Measurements from ENCODE around the gene SPATA24. TPM values are rescaled to one million over a fixed set of nuclear protein-coding genes. Genes with fewer than 3 reads are reported as not detected.
"Not testable (repeated sequence)": the region's sequence is repeated elsewhere in the genome, so short reads cannot be mapped to it uniquely, and the experiment has no call there.

The SPATA24 gene
- total RNA-seq, 1 donor from 2014 or later = 2.0 TPM

DNA sequence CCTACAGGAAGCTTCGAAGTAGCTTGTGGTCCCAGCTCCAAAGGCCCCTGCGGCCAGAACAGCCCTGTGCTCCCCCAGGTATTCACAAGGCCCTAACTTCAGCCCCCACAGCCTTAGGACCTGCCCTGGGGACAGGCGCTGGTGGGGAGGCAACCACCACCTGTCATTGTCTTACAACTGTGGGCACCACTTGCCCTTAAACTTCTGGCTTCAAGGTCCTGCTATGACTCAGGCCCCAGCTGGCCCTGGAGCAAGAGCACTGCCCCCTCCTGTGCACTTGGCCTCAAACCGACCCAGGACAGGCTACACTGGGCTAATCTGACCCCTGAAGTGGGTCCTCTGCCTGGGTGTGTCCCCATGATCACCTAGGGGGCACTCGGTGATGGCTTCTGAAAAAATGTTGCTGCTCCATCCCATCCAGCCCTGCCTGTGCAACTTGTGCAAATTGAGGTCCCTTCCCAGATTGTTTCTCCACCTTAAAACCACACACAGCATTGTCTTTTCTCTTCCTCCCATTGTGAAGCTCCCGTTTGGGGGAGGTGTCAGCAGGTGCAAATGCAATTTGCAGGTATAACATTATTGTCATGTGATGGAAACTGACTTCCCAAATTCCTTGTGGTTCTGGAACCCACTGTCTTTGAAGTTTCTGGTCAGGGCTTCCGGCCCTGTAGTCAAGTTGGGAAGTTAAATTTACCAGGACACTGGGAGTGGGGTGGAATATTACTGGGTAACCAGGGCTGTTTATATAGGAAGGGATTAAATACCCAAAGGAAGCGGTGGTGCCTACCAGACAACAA lies 7.8 kb downstream of the SPATA24 start:
- no peak for DNase-seq (ENCODE audit: low spot score)

DNA sequence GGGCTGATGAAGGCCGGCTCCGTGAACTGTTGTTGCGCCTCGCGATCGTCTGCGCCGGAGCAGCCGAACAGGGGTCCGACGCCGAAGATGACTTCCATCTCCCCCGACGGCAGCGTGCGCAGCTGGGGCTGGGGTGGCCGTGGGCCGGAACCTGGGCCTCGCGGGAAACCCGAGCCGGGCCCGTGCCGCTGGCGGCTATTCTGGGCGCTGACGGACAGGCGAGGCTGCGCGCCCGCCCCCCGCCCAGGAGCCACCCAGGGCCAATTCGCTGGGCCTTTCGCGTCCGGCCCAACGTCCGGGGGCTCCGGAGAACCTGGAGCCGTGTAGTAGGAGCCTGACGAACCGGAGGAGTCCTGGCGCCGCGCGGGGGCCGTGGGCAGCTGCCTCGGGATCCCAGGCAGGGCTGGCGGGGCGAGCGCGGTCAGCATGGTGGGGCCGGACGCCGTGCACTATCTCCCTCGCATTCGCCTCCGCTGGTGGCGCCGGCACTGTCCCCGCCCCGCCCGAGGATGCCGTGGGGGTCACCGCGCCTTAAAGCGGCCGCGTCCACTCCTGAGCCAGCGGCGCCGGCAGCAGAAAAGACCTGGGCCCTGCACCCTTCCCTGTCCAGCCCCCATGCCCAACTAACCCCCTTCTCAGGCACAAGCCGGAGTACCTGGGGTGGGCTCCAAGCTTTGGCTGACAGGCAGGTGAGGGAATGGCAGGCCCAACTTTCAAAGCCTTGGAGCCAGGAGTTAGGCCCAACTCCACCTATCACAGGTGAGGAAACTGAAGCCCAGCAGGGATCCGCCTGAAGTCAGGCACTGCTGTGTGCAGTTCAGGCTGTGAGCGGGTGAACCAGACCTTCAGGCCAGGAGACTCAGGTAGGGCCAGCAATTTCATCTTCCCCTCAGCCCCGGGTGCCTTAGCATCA lies 9.0 kb downstream of the SPATA24 start, which contains the start of gene PROB1:
TSS of gene PROB1 (minus strand) at position 451 of the 913 bp plus-strand sequence. CDS start at position 428, 23 bp downstream.
- no peak for DNase-seq (ENCODE audit: low spot score)

DNA sequence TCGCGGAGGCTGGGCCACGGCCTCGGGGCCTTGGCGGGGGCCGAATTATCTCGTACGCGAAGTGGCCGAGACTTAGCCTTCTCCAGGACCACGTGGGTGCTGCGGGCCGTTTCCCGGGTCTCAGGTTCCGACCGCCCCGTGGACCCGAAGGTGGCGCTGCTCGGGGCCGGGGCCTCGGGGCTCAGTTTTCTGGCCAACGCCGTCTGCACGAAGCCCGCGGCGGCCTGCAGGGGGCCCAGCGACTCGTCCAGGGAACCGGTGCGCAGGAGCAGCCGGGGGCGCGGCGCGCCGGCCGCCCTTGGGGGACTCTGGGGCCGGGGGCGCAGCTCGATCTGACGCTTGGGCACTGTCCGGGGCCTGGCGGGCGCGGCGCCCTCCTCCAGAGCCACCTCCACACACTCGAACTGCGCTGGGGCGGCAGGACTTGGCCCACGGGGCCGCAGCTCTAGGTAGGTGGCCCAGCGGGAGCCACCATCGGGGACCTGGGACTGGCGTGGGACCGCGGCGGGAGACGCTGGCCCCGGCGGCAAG lies 9.7 kb downstream of the SPATA24 start:
- no peak for DNase-seq (ENCODE audit: low spot score)

DNA sequence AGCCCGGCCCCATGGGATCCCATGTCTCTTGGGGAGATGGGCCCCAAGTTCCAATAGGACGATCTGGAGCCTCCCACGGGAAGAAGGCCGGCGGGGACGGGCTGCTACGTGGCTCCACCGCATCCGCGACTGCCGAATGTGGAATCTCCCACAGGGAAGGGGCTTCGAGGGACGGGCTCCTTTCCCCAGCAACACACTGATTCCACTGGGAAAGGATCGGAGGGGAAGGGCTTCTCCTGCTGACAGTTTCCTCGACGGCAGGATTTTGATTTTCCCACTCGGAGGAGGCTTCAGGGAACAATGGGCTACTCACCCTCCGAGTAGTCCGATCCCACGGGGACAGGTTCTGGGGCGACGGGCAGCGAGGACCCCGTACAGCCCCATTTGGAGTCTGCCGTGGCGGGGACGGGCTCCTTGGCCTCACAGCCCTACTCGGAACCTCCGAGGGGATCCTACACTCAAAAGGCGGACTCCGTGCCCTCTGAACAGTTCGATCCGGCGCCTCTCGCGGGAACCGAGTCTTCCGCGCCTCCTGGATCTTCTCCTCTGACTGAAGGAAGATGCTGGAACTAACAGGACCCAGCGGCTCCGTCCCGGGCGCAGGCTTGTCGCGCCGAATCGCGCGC lies 10.3 kb downstream of the SPATA24 start:
- DNase-seq (ENCODE audit: low spot score) = no peak

DNA sequence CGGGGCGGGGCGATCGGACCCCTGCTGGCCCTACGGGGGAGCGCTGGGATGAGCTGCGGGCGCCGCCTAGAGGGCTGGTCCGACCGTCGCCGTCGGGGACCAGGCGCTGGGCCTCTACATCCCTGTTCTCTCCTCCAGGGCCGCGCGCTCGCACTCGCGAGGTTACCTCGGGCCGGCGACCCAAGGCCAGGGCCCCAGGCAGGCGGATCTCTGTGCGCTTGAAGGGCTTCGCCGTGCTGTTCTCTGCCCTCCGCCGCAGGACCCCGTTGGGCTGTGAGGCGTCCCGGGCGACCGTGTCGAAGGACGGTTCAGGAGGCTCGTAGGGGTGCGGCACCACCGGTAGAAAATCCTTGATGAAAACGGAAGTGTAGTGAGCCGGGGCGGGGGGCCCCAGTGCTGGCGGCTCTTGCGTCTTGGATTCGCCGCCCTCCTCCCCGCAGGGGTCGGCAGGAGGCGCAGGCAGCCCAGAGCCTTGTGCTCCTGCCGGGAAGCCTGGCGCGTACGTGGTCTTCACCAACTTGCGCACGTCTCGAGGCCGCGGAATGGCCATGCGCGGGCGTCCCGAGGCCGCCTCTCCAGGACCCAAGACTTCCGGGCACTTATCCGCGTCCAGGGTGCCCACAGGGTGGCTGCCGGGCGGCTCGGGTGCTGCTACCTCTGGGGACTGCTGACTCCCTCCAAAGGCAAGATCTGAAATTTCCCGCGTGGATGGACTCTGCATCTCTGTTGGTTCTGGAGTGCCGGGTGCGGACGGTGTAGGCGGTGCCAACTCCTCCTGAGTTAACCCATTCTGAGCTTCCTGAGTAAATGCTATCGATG lies 11.0 kb downstream of the SPATA24 start:
- no peak for DNase-seq (ENCODE audit: low spot score)

DNA sequence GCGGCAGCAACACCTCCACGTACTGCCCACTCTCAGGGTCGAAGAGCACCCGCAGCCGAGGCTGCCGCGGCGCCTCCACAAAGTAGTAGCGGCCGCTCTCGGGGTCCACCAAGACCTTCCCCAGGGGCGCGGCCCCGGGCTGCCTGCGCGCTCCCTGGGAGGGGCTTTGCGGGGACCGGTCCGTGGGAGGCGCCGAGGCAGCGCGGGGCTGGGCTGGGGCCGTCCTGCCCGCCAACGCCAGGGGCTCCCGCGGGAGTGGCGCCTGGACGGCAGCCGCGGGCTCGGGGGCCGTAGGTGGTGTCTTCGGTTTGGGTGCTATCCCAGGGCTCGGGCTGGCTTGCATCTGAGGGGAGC lies 11.6 kb downstream of the SPATA24 start:
- DNase-seq (ENCODE audit: low spot score) = no peak

DNA sequence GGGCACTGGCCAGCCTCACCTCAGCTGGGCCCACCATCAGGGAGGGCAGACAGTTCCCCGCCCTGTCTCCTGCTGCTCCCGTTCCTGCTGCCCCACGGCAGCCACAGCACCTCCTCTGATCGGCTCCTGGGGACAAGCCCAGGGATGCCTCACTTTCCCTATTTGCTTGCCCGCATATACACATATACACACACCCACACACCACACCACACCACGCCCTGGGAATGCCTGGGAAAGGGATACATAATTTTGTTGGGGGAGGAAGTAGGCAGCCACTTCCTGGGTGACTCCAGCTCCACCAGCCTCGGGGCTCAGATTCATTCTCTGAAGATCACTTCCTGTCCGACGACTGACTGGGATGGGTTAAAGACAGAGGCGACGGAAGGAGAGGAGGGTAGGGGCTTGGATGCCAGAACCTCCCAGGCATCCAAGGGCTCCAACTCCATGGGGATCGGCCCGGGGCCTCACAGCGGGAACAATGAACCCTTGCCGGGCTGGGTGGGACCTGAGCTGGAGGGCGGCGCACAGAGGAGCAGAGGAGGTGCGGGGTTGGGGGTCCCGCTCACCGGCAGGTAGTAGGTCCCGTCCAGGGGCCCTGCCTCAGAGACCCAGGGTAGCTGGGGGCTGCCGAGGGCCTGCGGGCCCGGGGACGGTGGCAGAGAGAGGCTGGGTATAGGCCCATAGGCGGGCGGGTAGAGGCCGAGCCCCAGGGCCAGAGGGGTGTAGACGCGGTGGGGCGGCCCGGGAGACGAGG lies 12.1 kb downstream of the SPATA24 start:
- no peak for DNase-seq (ENCODE audit: low spot score)

DNA sequence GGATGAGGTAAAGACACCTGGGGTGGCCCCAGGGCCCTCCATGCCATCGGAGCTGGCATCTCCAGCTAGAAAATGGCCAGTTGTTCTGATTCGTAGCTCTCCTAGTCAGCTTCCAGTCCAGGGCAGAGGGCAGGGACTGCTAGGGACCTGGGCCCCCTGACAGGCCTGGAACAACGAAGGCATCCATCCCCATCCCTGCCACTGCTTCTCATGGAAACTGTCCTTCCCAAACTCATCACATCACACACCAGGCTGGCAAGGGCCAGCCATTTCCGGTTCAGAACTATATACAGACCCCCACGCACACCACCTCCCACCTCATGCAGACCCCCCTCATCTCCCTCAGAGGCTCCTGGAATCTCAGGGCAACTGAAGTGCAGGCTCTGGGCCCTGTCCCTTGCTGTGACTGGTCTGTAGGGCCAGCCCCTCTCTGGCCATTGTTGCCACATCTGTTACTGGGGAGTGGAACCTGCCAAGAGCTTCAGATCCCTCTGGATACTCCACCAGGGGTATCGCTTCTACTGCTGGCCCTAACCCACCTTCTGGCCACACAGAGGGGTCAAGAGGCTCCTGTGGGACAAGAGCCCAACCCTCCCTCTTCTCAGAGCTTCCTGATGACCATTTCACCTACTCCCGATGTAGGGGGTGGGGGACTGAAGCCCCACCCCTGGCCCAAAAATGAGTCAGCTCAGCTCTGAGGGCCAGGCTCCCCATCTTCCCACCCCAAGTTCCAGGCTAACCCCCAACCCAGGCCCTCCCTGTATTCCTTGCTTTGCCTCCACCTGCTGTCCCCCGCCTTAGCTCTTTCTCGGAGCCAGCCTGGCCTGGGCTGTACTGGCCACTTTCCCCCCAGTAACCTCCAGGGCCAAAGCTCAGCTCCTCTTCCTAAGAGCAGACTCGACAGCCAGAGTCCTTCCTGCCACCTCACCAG lies 13.0 kb downstream of the SPATA24 start:
- no peak for DNase-seq (ENCODE audit: low spot score)

DNA sequence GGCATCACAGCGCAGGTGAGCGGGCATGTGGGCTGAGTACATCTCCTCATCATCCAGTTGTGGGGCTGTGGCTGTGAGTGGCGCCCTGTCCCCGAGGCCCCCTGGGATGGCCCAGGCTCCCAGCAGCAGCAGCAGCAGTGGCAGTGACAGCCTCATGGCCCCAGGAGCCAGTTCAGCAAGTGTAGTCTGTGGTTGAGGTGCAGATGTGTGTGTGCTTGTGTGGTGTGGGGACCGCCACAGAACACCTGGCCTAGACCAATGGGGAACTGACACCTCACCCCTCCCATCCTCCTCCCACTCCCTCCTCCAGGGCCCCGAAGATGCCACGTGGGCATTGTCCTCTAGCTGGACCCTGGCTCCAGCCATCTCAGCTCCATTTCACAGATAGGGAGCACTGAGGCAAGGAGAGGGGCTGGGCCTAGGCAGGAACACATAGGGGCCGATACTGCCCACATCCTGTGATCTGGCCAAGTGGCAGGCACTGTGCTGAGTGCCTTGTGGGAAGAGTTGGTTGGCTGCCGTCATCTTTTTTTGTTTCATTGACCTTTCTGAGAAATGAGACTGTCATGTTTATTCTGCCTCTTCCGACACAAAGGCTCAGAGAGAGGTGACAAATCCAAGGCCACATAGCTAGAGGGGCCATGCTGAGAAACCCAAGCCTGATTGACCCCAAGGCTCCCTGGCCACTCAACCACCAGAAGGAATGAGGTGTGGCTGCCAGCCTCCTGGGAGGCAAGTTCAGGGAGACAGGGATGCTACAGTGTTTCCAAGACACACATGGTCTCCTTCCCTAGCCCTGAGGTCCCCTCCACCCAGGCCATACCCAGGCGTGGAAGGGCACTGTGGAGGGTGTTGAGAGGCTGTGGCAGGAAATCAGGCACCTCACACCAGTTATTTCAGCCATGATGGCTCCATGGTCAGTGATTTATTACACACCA lies 13.9 kb downstream of the SPATA24 start, which contains the start of gene MZB1:
TSS of gene MZB1 (minus strand) at position 213 of the 938 bp plus-strand sequence. CDS start at position 156, 57 bp downstream.
- DNase-seq (ENCODE audit: low spot score) = no peak

DNA sequence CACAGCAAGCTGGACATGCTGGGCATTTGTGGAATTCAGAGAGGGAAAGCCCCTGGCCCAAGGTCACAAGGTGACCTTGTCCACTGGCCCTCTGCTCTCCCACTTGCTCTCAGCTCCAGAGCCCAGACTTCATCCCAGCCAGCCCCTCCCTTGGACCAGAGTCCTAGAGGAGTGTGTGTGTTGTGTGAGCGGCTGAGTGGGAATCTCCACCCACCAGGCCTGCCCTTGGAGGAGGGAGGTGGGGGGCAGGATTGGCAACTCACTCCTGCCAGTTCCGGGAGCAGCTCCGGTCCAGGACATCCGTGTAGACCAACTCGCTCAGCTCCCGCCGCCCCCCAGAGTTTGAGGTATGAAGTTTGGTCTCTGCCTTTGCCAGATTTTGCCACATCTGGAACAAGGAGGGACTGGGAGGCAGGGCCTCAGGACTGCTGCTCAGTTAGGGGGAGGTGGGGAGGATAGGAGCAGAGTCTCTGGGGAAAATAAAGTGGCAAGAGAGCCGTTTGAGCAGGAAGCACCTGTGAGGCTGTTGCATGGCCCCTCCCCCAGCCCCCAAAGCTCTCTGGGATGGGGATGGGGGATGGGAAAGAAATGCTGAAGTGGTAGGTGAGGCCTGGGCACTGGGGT lies 15.6 kb downstream of the SPATA24 start:
- no peak for DNase-seq (ENCODE audit: low spot score)

DNA sequence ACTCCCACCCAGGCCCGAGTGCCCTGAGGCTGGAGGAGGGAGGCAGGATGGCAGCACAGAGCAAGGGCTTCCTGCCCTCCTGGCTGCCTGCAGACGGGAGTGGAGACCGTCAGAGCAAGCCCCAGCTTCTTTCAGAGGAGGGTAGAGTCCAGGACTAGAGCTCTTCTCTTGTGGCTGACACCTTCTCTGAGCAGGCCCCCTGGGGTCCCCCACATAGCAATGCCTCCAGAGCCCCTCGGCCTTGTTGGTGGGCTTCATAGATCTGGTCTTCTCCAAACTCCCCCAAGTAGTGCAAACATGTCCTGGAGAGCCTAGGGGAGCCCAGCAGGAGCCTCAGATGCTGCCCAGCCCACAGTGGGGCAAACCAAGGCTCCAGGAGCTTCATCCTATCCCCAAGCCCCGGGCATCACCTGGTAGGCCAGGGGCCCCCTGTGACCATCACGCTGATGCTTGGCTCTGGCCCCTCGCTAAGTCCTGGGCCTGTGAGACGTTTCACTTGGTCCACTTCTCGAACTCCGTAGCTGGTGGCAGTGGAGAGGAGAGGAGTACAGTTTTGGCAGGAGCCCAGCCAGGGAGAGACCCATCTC lies 16.2 kb downstream of the SPATA24 start:
- no peak for DNase-seq (ENCODE audit: low spot score)

DNA sequence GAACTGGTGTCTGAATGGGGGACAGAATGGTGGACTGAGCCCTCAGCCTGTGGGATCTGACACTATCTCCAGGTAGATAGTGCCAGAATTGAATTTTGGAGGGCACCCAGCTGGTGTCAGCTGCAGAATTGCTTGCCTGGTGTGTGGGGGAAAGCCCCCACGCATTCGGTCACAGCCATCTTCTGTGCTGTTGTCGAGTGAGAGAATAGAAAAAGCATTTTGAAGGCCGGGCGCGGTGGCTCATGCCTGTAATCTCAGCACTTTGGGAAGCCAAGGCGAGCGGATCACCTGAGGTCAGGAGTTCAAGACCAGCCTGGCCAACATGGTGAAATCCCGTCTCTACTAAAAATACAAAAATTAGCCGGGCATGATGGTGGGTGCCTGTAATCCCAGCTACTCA lies 16.9 kb downstream of the SPATA24 start:
- not testable (repeated sequence) for DNase-seq (ENCODE audit: low spot score)

DNA sequence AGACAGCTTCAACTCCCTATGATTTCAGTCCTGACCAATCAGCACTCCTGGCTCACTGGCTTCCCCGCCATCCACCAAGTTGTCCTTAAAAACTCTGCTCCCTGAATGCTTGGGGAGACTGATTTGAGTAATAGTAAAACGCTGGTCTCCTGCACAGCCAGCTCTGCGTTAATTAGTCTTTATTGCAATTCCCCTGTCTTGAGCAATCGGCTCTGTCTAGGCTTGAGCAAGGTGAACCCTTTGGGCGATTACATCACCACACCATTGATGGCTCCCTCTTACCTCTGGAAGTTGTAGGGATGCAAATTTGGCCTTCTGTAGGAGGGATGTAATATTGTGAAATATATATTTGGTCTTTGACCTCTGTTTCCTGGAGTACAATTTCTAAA lies 17.8 kb downstream of the SPATA24 start:
- DNase-seq (ENCODE audit: low spot score) = no peak

DNA sequence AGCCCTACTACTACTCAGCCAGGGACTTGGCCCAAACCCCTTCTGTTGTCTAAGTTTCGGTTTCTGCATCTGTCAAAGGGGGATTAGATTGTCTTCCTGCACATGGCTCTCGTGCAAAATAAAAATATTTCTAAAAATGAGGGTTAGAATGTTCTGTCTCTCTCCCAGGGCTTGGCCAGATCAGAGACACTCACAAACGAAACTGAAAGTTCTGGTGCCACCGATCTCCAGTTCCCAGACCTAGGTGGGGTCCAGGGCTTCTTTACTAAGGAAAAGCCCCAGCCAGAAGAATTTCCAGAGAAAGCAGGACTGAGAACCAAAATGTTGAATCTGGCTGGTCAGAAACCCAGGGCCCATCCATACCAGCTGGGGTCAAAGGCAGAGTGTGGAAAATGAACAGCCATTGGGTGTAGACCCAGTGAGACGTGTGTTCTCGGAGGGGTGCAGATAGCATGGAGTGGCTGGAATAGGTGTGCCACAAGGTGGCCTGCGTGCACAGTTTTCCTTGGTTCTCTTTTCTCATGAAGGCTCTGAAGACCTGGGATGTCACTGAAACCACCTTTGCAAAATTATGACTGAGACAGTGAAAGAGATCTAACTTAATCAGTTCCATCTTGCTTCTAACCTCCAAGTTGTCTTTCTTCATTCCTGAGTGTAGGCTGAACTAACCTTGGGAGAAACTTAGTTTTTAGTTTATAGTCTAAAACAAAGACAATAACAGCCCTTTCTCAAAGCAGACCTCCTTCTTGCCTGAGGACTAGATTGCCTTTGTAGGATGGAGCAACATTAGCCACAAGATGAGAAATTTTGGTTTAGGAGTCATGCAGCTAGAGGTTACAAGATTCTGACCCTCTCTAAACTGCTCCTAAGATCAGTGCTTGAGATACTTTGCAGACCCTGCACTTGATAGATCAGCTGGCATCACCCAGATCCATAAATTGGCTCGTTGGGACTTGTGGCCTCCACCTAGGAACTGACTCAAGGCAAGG lies 18.5 kb downstream of the SPATA24 start:
- DNase-seq (ENCODE audit: low spot score) = no peak

DNA sequence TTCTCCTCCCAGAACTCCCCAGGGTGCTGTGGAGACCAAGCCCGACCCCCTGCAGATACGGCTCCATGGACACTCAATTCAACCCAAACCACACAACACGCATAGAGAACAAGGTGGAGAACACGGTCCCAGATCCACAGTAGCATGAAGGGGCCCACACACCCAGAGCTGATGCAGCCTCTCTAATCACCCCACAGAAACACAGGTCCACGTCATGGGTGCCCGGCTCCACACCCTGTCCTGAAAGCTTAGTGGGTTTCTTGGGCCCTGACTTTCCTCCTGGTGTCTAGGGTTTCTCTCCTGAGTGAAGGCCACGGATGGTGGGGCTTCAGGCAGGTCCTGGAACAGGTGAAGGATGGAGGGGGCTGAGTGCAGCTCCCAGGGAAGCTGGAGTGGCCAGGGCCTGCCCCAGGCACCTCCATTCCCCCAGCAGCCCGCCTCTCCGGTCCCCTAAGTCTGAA lies 19.3 kb downstream of the SPATA24 start:
- no peak for DNase-seq (ENCODE audit: low spot score)
